Suprapubic skin (tissue), 4 donors: ENCODE results near the gene SECISBP2L. TPM values are rescaled to one million over a fixed set of nuclear protein-coding genes. Genes with fewer than 3 reads are reported as not detected.

Source experiments
- DNase-seq, 2 donors: peaks; one replicate each; pipeline ENCODE4 v3.0.0-alpha.2; 2019; ENCODE audit warnings: low spot score in 2 of 2
- H3K27ac ChIP-seq: fragments of 200-600 bp; sonication (generic); one replicate; pipeline ENCODE4 v1.5.1; 2019
- H3K27me3 ChIP-seq: fragments of 200-600 bp; sonication (generic); one replicate; pipeline ENCODE4 v1.5.1; 2019
- H3K36me3 ChIP-seq: fragments of 200-600 bp; sonication (generic); one replicate; pipeline ENCODE4 v1.5.1; 2019
- H3K4me1 ChIP-seq: fragments of 200-600 bp; sonication (generic); one replicate; pipeline ENCODE4 v1.5.1; 2019
- H3K4me3 ChIP-seq: fragments of 200-600 bp; sonication (generic); one replicate; pipeline ENCODE4 v1.5.1; 2019; ENCODE audit warnings: mild to moderate bottlenecking
- H3K9me3 ChIP-seq: fragments of 200-600 bp; sonication (generic); one replicate; pipeline ENCODE4 v1.5.1; 2019
- EP300 ChIP-seq: sonication (generic); formaldehyde crosslinking; IDR thresholded peaks from one replicate; pipeline ENCODE4 v1.6.1; 2017; ENCODE audit warnings: antibody characterized with exemption
- POLR2A ChIP-seq, 2 donors: fragments of 450-650 bp; IDR thresholded peaks; one replicate each; pipeline ENCODE4 v1.6.1; 2017; ENCODE audit warnings: antibody characterized with exemption in 2 of 2, mild to moderate bottlenecking in 2 of 2, moderate library complexity in 2 of 2
- POLR2AphosphoS5 ChIP-seq, 3 donors: sonication (generic); formaldehyde crosslinking; IDR thresholded peaks; one replicate each; pipeline ENCODE4 v1.6.1; 2017; ENCODE audit warnings: antibody characterized with exemption in 3 of 3
- WGBS: methylation state at CpG from one replicate; pipeline ENCODE4 v1.1.5; 2018; 5-methylcytosine and 5-hydroxymethylcytosine counted together
- total RNA-seq, 4 donors: library from RNA; depleted of rRNA; stranded (reverse); fragments of >200 nt; gene quantifications; one replicate each; pipeline ENCODE4 v1.1.0, GENCODE V29; 2016
- TF ChIP-seq, protein P1 (sequence below), 2 donors: fragments of 200-600 bp in 1 of 2; fragments of 450-650 bp in 1 of 2; sonication (generic) in 1 of 2; IDR thresholded peaks; one replicate each; pipeline ENCODE4 v1.5.1; 2016 to 2019; ENCODE audit warnings: antibody characterized with exemption in 2 of 2, mild to moderate bottlenecking in 1 of 2, moderate library complexity in 1 of 2

Gene SECISBP2L
- total RNA-seq, 4 donors from 2014 or later, result 21.8 to 58.6 (median 38.7) TPM

- Histone ChIP-seq H3K27me3 (no peaks in the 10 kb centered on the region), H3K36me3 (no peaks in the 10 kb centered on the region), H3K4me3 (no peak overlapping the region), H3K27ac (no peak overlapping the region), H3K4me1 (no peaks in the 10 kb centered on the region), H3K9me3 (no peaks in the 10 kb centered on the region)
- 62% methylated on average over 5 of the region's 5 CpGs for WGBS
- DNase-seq, result no peak
- TF ChIP-seq POLR2A (IDR thresholded peaks at IDR 0.05) (no peak), EP300 (no peak), POLR2AphosphoS5 (IDR thresholded peaks at IDR 0.05) (no peak)
- TF ChIP-seq, protein P1, sequence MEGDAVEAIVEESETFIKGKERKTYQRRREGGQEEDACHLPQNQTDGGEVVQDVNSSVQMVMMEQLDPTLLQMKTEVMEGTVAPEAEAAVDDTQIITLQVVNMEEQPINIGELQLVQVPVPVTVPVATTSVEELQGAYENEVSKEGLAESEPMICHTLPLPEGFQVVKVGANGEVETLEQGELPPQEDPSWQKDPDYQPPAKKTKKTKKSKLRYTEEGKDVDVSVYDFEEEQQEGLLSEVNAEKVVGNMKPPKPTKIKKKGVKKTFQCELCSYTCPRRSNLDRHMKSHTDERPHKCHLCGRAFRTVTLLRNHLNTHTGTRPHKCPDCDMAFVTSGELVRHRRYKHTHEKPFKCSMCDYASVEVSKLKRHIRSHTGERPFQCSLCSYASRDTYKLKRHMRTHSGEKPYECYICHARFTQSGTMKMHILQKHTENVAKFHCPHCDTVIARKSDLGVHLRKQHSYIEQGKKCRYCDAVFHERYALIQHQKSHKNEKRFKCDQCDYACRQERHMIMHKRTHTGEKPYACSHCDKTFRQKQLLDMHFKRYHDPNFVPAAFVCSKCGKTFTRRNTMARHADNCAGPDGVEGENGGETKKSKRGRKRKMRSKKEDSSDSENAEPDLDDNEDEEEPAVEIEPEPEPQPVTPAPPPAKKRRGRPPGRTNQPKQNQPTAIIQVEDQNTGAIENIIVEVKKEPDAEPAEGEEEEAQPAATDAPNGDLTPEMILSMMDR (IDR thresholded peaks at IDR 0.05), result no peak
These were observed 100.0 kb downstream of the SECISBP2L start for GRCh38 chr15:48946074-48946839.

GRCh38 chr15:48945386-48945785, 100.9 kb downstream of the SECISBP2L start:
- Histone ChIP-seq H3K27ac (no peak overlapping the region), H3K27me3 (no peaks in the 10 kb centered on the region), H3K9me3 (no peaks in the 10 kb centered on the region), H3K4me1 (no peaks in the 10 kb centered on the region), H3K4me3 (no peak overlapping the region), H3K36me3 (no peaks in the 10 kb centered on the region)
- 56% methylated on average over 2 of the region's 2 CpGs for WGBS
- no peak for DNase-seq
- TF ChIP-seq POLR2A (IDR thresholded peaks at IDR 0.05), result no peak
- TF ChIP-seq, protein P1 (IDR thresholded peaks at IDR 0.05), result no peak
- no peak for TF ChIP-seq EP300
- no peak for TF ChIP-seq POLR2AphosphoS5 (IDR thresholded peaks at IDR 0.05)

- WGBS, result 75% methylated on average over 5 of the region's 5 CpGs
- no peak for DNase-seq
- H3K4me1 ChIP-seq, result no peaks in the 10 kb centered on the region
These were observed 104.3 kb downstream of the SECISBP2L start for GRCh38 chr15:48941904-48942303.

GRCh38 chr15:48940508-48940907, 105.7 kb downstream of the SECISBP2L start:
- TF ChIP-seq POLR2A (IDR thresholded peaks at IDR 0.05), result no peak
- TF ChIP-seq POLR2AphosphoS5 (IDR thresholded peaks at IDR 0.05), result no peak
- no peak for TF ChIP-seq EP300
- TF ChIP-seq, protein P1 (IDR thresholded peaks at IDR 0.05), result no peak
- Histone ChIP-seq H3K4me3 (no peak overlapping the region), H3K36me3 (no peaks in the 10 kb centered on the region), H3K27ac (no peak overlapping the region), H3K9me3 (no peaks in the 10 kb centered on the region), H3K27me3 (no peaks in the 10 kb centered on the region), H3K4me1 (no peaks in the 10 kb centered on the region)
- no peak for DNase-seq
- WGBS, result 83% methylated on average over 6 of the region's 6 CpGs

More at GRCh38 chr15:48941904-48942303, 104.3 kb downstream of the SECISBP2L start:
- Histone ChIP-seq H3K27me3 (no peaks in the 10 kb centered on the region), H3K9me3 (no peaks in the 10 kb centered on the region), H3K36me3 (no peaks in the 10 kb centered on the region), H3K27ac (no peak overlapping the region), H3K4me3 (no peak overlapping the region)
- no peak for TF ChIP-seq POLR2AphosphoS5 (IDR thresholded peaks at IDR 0.05)

- Histone ChIP-seq H3K27ac (no peak overlapping the region), H3K4me1 (no peaks in the 10 kb centered on the region), H3K9me3 (no peaks in the 10 kb centered on the region), H3K4me3 (no peak overlapping the region), H3K27me3 (no peaks in the 10 kb centered on the region), H3K36me3 (no peaks in the 10 kb centered on the region)
- TF ChIP-seq, protein P1 (IDR thresholded peaks at IDR 0.05), result no peak
- TF ChIP-seq EP300 (no peak), POLR2AphosphoS5 (IDR thresholded peaks at IDR 0.05) (no peak), POLR2A (IDR thresholded peaks at IDR 0.05) (no peak)
- WGBS, result 92% methylated on average over 2 of the region's 4 CpGs
- no peak for DNase-seq
These were observed 106.6 kb downstream of the SECISBP2L start for GRCh38 chr15:48939648-48940047.

Other genes starting within 250 kb of the SECISBP2L start
- gene CEP152, start 235.4 kb downstream of the SECISBP2L start, total RNA-seq, result 1 to 10 TPM; 4.0 to 7.1 (median 6.3) TPM
- 10 to 100 TPM; 57.6 to 88.6 (median 84.7) TPM for gene EID1, start 168.3 kb downstream of the SECISBP2L start, total RNA-seq
- 1 to 10 TPM; 1.4 to 2.5 (median 1.6) TPM for gene SHC4, start 82.5 kb downstream of the SECISBP2L start, total RNA-seq
- gene COPS2, start 109.2 kb upstream of the SECISBP2L start, total RNA-seq, result 10 to 100 TPM; 39.6 to 55.1 (median 47.7) TPM
- gene GALK2, start 123.8 kb upstream of the SECISBP2L start, total RNA-seq, result 10 to 100 TPM; 23.3 to 35.2 (median 33.8) TPM